ENCODE results near the gene TESK2.

DNA sequence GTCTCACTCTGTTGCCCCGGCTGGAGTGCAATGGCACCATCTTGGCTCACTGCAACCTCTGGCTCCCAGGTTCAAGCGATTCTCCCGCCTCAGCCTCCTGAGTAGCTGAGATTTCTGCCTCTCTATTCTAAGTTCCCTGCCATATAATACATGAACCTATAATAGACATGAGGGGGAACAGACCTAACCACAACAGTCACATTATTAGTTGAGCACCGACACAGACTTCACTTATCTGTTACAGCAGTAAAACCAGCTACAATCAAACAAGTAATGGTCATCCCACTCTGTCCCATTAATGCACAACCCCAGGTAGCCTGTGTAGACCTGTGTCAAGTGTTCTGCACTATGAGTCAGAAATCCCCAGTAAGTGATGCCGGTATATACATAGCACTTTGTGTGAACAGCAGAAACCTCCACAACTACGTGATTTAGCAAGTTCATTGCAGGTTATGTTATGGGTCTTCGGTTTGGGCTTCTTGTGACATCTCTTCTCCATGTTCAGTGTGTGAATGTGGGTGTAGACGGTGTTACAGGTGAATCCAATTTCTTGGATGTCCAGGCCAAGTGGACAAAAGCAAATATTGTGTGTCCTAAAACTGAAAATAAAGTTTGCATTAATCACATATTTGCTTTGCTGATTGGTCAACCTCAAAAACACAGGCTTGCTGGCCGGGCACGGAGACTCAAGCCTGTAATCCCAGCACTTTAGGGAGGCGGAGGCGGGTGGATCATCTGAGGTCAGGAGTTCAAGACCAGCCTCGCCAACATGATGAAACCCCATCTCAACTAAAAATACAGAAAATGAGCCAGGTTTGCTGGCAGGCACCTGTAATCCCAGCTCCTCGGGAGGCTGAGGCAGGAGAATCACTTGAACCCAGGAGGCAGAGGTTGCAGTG lies 12.7 kb upstream of the TESK2 start:
- TF ChIP-seq POLR2A (IDR thresholded peaks at IDR 0.05), result no peak
- TF ChIP-seq, protein P1, sequence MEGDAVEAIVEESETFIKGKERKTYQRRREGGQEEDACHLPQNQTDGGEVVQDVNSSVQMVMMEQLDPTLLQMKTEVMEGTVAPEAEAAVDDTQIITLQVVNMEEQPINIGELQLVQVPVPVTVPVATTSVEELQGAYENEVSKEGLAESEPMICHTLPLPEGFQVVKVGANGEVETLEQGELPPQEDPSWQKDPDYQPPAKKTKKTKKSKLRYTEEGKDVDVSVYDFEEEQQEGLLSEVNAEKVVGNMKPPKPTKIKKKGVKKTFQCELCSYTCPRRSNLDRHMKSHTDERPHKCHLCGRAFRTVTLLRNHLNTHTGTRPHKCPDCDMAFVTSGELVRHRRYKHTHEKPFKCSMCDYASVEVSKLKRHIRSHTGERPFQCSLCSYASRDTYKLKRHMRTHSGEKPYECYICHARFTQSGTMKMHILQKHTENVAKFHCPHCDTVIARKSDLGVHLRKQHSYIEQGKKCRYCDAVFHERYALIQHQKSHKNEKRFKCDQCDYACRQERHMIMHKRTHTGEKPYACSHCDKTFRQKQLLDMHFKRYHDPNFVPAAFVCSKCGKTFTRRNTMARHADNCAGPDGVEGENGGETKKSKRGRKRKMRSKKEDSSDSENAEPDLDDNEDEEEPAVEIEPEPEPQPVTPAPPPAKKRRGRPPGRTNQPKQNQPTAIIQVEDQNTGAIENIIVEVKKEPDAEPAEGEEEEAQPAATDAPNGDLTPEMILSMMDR (IDR thresholded peaks at IDR 0.05), result no peak
